HG03460 (cell line): ENCODE measurements around the gene MYMX.
"Not testable (repeated sequence)": the region's sequence is repeated elsewhere in the genome, so short reads cannot be mapped to it uniquely, and the experiment has no call there.

ENCODE experiments used
- ATAC-seq: cut with Tn5 transposase; IDR thresholded peaks from one replicate; pipeline ENCODE4 v1.9.1; 2021; ENCODE audit not compliant: unreplicated experiment

MYMX gene

DNA sequence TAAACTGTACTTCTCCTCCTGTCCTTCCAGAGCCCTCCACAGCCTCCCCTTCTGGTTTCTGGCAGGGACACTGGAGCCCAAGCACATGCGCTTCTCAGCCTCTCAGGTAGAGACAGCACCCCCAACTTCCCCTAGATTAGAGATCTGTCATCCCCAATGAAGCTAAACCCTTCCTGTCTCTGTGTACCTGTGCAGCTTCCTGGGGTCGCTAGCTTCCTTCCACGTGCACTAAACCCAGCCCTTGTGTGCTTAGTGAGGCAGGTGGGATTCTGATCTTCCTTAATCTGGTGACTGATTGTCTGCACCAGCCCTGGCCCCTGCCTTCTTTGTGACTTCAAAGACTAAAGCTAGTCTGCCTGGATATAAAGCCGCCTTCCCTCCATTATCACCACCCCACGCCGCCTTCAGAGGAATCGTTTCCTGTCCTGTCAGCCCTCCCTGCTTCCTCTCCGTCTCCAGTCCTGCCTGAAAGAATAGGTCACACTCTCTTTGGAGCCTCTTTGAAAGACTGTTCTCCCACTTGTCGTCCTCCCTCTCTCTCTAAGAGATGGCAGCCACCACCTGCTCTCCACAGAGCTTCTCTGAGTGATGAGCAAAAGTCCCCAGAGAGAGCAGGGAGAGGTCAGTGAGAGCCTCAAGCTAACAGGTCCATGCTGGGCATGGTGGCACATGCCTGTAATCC, 30.6 kb upstream of the MYMX start:
- no peak for ATAC-seq

DNA sequence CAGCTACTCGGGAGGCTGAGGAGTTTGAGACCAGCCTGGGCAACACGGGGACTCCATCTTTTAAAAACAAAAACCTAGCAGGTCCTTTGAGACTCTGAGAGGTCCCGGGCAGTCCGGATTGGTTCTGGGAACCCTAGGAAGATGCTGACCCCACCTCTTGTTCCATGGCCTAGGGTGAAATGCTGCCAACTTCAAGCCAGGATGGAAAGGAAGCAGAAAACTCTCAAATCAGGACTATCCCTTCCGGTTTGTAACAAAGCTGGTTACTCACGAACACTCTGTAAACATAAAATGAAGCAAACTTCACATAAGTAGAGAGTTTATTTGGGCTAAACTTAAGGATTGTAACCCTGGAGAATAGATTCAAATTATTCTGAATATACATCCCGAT, 30.1 kb upstream of the MYMX start:
- ATAC-seq: no peak

DNA sequence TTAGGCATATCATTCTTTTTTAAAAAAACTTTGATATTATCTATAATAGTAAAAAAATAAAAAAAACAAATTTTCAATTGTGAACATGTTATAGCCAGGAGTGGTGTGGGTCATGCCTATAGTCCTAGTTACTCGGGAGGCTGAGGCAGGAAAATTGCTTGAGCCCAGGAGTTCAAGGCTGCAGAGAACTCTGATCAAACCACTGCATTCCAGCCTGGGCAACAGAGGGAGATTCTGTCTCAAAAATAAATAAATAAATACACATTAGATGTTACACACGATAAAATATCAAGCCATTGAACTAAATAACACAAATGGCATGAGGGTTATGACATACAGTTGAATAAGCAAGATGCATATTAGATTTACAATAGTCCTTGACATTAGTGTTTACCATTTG, 27.9 kb upstream of the MYMX start:
- ATAC-seq: no peak

GRCh38 chr6:44189257-44189656, 27.5 kb upstream of the MYMX start:
- no peak for ATAC-seq

DNA sequence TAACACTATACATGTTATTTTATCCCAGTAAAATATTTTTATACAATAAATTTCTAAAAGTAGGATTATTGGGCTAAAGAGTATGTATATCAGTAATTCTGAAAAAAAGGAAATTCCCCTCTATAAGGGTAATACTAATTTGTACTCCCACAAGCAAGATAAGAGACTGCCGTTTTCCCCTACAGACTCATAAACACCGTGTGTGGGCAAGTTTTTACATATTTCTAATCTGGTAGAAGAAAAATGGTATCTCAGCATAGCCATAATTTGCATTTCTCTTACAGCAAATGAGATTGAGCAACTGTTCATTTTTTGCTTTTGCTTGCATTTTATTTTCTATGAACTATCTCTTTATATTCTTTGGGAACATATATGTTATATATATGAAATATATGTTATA, 26.0 kb upstream of the MYMX start:
- no peak for ATAC-seq

DNA sequence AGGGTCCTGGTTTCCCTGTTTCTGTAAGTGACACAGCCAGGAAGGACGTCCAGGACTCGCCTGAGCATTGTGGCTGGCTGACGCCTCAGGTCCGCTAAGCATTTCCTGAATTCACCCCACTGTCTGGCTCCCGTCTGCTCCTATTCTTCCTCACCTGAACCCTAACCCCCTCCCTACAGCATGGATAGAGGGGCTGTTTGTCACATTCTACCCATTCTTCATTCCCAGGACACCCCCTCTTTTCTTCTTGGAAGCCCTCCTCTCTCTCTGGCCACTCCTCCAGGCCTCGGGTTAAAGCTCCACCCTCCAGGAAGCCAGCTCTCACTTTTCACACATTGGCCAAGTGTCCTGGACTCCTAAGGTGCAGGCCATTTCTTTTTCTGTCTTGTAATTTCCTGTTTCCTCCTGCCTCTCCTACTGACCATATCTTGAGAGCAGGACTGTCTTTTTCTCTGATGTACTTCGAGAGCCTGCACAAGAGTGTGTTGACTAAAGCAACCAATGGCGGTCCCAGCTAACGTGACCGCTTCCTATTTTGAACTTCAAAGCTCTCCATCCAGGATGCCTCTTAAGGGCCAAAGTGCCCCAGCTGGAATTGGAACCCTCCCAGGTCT, 24.2 kb upstream of the MYMX start:
- ATAC-seq: no peak

DNA sequence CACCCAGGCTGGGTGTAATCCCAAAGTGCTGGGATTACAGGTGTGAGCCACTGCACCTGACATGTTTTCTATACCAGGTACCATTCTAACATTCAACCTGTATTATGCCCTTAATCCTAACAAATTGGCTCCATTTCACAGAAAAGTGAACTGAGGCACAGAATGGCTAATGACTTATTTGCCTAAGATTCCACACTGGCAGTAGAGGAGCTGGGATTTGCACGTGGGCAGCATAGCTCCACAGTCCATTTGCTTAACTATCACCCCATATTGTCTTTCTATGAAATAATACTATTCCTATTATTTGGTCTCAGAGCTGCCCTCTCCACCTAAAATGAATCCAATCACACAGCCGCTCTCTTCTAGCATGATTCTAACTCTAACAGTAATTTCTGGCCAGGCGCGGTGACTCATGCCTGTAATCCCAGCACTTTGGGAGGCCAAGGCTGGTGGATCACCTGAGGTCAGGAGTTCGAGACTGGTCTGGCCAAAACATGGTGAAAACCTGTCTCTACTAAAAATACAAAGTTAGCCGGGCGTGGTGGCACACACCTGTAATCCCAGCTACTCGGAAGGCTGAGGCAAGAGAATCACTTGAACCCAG, 23.3 kb upstream of the MYMX start:
- no peak for ATAC-seq

DNA sequence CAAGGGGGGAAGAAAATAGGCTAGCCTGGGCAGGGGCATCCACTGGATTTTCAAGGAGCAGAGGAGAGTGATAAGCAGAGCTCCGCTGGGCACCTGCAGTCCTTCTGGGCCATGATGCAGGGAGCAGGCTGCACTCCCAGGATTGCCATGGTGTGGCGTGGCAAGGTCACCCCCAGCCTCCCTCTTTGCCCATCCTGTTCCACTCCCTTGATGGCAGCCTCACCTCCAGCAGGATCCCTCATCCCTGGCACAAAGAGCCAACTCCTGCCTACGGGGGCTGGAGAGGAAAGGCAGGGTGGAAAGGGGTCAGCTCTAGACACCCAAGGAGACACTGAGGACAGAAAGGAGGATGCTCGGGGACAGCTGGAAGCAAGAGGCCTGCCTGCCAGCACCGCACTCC, 22.4 kb upstream of the MYMX start:
- no peak for ATAC-seq

- not testable (repeated sequence) for ATAC-seq
These were observed 20.4 kb upstream of the MYMX start for GRCh38 chr6:44196351-44196750.

GRCh38 chr6:44198684-44199083, 18.0 kb upstream of the MYMX start:
- ATAC-seq: no peak

DNA sequence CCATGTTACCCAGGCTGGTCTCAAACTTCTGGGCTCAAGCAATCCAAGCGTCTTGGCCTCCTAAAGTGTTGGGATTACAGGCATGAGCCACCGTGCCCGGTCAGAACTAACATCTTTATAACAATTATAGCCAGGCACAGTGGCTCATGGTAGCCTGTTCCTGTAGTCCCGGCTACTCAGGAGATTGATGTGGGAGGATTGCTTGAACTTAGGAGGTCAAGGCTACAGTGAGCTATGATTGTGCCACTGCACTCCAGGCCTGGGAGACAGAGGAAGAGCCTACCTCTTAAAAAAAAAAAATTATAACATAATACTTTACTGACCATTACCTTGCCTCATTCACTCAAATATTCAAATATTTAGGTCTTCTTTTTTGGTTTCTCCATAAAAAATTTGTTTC, 16.8 kb upstream of the MYMX start:
- ATAC-seq: no peak

DNA sequence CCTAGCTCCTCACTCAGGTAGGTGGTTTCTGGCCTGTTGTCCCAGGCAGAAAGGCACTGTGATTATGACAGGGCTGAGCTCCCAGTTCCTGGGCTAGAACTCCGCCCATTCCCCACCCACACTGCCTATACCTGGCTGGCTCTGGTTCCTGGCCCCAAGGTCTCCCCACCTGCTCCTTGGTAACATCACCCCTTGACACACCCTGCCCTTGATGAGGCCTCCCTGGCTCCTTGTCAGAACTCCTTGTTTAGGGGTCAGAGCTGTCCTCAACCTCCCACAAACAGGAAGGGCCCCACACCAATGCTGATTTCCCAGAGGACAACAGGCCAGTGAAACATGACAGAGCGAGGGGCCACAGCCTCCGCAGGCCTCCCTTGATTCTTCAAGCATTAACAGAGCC, 15.5 kb upstream of the MYMX start:
- ATAC-seq: no peak

DNA sequence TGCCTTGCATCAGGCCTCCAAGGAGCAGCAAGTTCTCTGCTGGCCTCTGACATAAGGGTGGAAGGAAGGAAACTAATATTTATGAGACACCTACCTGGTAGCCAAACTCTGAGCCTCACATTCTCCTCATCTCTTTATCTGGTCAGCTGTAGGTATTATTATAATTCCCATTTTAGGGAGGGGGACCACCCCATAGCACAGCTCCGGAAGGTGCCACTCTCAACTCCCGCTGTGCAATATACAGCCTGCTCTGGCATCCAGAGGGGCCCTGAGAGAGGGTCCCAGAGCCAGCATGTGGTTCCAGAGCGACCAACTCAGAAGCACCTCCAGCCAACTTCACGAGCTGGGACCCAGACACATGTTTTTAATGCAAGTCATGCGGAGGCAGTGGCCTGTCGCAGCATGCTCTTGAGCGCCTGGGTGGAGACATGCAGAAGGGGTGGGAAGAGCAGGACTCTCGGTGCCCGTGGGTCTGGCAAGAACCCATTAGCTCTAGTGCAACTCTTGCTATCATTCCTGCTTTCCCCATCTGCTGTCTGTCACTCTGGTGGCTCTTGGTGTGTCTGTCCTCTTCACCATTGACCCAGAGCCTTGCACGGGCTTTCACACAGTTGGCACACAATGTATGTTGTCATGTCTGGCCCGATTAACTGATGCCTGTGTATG, 15.0 kb upstream of the MYMX start:
- no peak for ATAC-seq

DNA sequence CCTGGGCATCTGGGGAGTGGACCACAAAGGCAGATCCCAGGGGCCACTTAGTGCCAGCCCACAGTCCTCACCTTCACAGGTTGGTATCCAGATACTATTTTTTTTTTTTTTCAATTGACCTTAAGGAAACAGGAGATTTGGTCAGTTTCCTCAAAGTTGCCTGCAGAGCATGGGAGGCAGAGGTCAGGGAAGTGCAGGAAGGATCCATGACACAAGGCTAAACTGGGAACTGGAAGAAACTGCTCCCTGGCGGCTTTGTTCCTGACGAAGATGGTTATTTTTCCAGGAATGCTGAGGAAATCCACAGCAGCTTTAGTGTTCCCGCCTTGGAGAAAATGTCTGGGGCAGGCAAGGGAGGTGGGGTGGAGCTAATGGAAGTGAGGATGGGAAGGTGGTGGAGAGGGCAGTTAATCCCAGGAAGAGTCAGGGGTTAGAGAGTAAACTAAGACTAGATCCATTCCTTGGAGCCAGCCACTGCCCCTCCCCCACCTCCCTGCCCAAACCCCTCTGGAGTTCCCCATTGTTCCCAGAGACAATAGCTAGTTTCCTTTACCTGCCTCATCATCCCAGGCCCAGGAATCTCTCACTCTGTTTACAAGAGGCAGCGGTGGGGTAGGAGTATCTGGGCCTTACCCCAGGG, 14.3 kb upstream of the MYMX start:
- no peak for ATAC-seq

- no peak for ATAC-seq
These were observed 13.6 kb upstream of the MYMX start for GRCh38 chr6:44202972-44203750.

- ATAC-seq: no peak
These were observed 12.8 kb upstream of the MYMX start for GRCh38 chr6:44203955-44204354.

DNA sequence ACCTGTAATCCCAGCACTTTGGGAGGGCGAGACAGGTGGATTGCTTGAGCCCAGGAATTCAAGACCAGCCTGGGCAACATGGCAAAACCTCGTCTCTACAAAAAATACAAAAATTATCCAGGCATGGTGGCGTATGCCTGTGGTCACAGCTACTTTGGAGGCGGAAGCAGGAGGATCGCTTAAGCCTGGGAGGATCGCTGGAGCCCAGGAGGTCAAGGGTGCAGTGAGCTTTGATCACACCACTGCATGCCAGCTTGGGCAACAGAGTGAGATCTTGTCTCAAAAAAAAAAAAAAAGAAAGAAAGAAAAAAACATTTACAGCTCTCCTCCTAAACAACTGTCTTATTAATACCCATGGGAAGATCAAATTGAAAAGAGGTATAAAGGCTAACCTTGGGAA, 8.8 kb upstream of the MYMX start:
- ATAC-seq: no peak

DNA sequence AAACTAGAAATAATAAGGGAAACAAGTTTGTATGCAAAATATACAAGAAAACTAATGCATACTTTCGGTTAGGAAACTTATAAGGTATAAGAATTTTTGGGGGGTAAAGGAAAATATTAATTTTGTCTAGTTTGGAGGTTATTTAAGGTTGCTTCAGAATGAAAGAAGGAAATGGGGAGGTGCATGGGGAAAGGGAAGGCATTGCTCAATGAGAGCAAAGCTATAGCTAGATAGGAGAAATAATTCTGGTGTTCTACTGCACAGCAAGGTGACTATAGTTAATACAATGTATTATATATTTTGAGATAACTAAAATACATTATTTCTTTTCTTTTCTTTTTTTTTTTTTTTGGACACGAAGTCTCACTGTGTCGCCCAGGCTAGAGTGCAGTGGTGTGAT, 5.4 kb upstream of the MYMX start:
- no peak for ATAC-seq

GRCh38 chr6:44214307-44214706, 2.4 kb upstream of the MYMX start:
- ATAC-seq: no peak

DNA sequence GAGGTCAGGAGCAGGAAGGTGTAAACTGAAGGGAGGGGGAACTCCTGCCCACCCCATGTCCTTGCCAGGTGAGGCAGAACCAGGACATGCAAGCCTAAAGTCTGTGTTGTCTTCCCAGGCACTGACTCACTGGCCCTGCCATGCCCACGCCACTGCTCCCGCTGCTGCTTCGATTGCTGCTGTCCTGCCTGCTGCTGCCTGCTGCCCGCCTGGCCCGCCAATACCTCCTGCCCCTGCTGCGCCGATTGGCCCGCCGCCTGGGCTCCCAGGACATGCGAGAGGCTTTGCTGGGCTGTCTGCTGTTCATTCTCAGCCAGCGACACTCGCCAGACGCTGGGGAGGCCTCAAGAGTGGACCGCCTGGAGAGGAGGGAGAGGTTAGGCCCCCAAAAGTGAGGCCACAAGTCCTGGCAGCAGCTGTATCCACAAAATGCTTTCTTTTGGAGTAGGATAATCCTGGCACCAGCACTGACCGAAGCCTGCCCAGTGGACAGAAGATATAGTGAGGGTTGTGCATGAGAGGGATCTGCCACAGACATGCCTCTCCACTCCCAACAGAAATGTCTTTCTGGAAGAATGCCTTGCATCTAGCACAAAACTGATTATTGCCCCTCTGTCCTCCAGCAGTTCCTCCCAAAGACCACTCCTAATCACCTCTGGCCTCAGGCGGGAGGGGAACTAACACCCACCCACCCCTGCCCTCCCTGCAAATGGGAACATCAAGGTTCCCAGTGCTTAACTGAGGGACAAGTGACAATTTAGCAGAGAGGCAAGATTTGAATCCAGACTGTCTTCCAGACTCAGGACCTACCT, 812 bp downstream of the MYMX start:
- no peak for ATAC-seq
